Loucy (cell line): ENCODE measurements around the gene ASTN2.

Experiments used
- H2AFZ ChIP-seq: fragments of 200-600 bp; sonication (generic); 2 replicates; pipeline ENCODE4 v1.6.0; 2016; ENCODE audit warnings: antibody characterized with exemption, mild to moderate bottlenecking, low read length, moderate library complexity
- H3F3A ChIP-seq: fragments of 200-600 bp; 2 replicates; pipeline ENCODE4 v1.6.0; 2016; ENCODE audit warnings: antibody characterized with exemption, low read depth, mild to moderate bottlenecking
- H3K27me3 ChIP-seq: fragments of 200-600 bp; sonication (generic); 2 replicates; pipeline ENCODE4 v1.6.1; 2014; ENCODE audit warnings: low read length, mild to moderate bottlenecking; ENCODE audit not compliant: insufficient read depth, poor library complexity, severe bottlenecking
- H3K36me3 ChIP-seq: fragments of 200-600 bp; sonication (generic); 2 replicates; pipeline ENCODE4 v1.6.1; 2016; ENCODE audit warnings: low read length; ENCODE audit not compliant: insufficient read depth
- H3K4me1 ChIP-seq: fragments of 200-600 bp; sonication (generic); 2 replicates; pipeline ENCODE4 v1.5.1; 2014; ENCODE audit warnings: low read length, mild to moderate bottlenecking; ENCODE audit not compliant: insufficient read depth, poor library complexity, severe bottlenecking
- H3K4me2 ChIP-seq: fragments of 200-600 bp; sonication (generic); 2 replicates; pipeline ENCODE4 v1.6.0; 2014; ENCODE audit warnings: antibody characterized with exemption, low read length, low read depth, mild to moderate bottlenecking; ENCODE audit not compliant: poor library complexity, severe bottlenecking
- H3K4me3 ChIP-seq: fragments of 200-600 bp; sonication (generic); 2 replicates; pipeline ENCODE4 v1.5.1; 2014; ENCODE audit warnings: low read length, mild to moderate bottlenecking, mixed read lengths; ENCODE audit not compliant: poor library complexity, severe bottlenecking
- H3K79me2 ChIP-seq: fragments of 200-600 bp; sonication (generic); 2 replicates; pipeline ENCODE4 v1.6.1; 2014; ENCODE audit warnings: low read length; ENCODE audit not compliant: insufficient read depth
- H3K9ac ChIP-seq: fragments of 200-600 bp; sonication (generic); 2 replicates; pipeline ENCODE4 v1.6.0; 2014; ENCODE audit warnings: mild to moderate bottlenecking, low read depth, low read length, moderate library complexity; ENCODE audit not compliant: poor library complexity, severe bottlenecking
- H3K9me2 ChIP-seq: fragments of 200-600 bp; sonication (generic); replicated peaks from 2 replicates; pipeline ENCODE4 v1.6.1; 2016; ENCODE audit warnings: low read depth, low read length, mixed read lengths
- H3K9me3 ChIP-seq: fragments of 200-600 bp; sonication (generic); 2 replicates; pipeline ENCODE4 v1.6.1; 2014; ENCODE audit warnings: mild to moderate bottlenecking, antibody characterized with exemption, low read length, low read depth; ENCODE audit not compliant: insufficient read depth
- H4K20me1 ChIP-seq: fragments of 200-600 bp; sonication (generic); 2 replicates; pipeline ENCODE4 v1.6.0; 2014; ENCODE audit warnings: antibody characterized with exemption, low read length, mild to moderate bottlenecking; ENCODE audit not compliant: insufficient read depth, poor library complexity, severe bottlenecking
- EZH2phosphoT487 ChIP-seq: fragments of 200-600 bp; IDR thresholded peaks from 2 replicates; pipeline ENCODE4 v1.6.1; 2018; ENCODE audit warnings: antibody characterized with exemption, mild to moderate bottlenecking, moderate library complexity, borderline replicate concordance
- TF ChIP-seq, protein P1 (sequence below): fragments of 200-600 bp; sonication (generic); conservative IDR thresholded peaks from 2 replicates; pipeline ENCODE4 v1.5.1; 2014; ENCODE audit warnings: mild to moderate bottlenecking, antibody characterized with exemption, low read length

ASTN2 gene

DNA sequence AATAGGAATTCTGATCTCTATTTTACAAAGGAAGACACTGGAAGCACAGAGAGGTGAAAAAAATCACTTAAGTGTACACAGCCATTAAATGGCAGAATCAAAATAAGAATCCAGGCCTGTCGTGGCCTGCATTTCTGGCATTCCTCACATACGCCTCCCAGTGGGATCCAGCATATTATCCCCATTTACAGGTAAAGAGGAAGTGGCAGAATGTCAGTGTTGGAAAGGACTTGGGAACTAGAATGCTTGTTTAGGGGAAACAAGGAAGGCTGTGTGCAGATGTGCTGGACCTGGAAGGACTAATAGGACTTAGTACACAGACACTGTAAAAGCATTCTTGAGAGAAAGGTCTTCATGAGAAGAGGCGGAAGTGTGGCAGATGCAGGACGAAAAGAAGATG, 486.0 kb downstream of the ASTN2 start:
- TF ChIP-seq EZH2phosphoT487: no peak
- Histone ChIP-seq H3K4me3 (no peak overlapping the region), H3K4me2 (no peak overlapping the region), H4K20me1 (no peaks in the 10 kb centered on the region), H3K36me3 (no peaks in the 10 kb centered on the region), H3K79me2 (no peaks in the 10 kb centered on the region), H3K4me1 (no peaks in the 10 kb centered on the region), H3K27me3 (no peaks in the 10 kb centered on the region), H3K9ac (no peak overlapping the region), H3K9me2 (no peaks in the 10 kb centered on the region), H3K9me3 (no peaks in the 10 kb centered on the region), H3F3A (no peaks in the 10 kb centered on the region), H2AFZ (no peak overlapping the region)

DNA sequence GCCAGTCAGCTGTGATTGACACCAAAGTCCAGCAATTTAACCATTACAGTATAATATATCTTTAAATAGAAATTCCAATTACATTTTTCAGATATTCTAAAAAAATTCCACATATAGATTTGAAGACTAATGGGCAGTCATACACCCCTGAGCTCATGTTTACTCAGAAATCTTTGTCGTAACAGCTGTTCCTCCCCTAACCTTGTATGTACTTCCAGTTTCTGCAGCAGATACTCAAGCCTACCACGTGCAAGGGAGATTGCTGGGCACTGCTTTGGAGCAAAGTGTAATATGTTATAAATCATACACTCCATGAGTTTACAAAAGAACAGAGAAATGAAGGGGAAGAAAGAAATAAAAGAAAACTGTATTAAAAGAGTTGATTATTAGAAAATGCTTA, 486.6 kb downstream of the ASTN2 start:
- no peaks in the 10 kb centered on the region for H3K4me1 ChIP-seq
- no peaks in the 10 kb centered on the region for H3K9me3 ChIP-seq
- H3K27me3 ChIP-seq: no peaks in the 10 kb centered on the region
- no peaks in the 10 kb centered on the region for H4K20me1 ChIP-seq
- TF ChIP-seq EZH2phosphoT487: no peak
- TF ChIP-seq, protein P1, sequence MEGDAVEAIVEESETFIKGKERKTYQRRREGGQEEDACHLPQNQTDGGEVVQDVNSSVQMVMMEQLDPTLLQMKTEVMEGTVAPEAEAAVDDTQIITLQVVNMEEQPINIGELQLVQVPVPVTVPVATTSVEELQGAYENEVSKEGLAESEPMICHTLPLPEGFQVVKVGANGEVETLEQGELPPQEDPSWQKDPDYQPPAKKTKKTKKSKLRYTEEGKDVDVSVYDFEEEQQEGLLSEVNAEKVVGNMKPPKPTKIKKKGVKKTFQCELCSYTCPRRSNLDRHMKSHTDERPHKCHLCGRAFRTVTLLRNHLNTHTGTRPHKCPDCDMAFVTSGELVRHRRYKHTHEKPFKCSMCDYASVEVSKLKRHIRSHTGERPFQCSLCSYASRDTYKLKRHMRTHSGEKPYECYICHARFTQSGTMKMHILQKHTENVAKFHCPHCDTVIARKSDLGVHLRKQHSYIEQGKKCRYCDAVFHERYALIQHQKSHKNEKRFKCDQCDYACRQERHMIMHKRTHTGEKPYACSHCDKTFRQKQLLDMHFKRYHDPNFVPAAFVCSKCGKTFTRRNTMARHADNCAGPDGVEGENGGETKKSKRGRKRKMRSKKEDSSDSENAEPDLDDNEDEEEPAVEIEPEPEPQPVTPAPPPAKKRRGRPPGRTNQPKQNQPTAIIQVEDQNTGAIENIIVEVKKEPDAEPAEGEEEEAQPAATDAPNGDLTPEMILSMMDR: no peak
- H2AFZ ChIP-seq: no peak overlapping the region
- H3K9ac ChIP-seq: no peak overlapping the region
- no peak overlapping the region for H3K4me2 ChIP-seq
- no peaks in the 10 kb centered on the region for H3K36me3 ChIP-seq
- H3K9me2 ChIP-seq: no peaks in the 10 kb centered on the region
- H3K79me2 ChIP-seq: no peaks in the 10 kb centered on the region
- H3F3A ChIP-seq: no peaks in the 10 kb centered on the region
- no peak overlapping the region for H3K4me3 ChIP-seq

DNA sequence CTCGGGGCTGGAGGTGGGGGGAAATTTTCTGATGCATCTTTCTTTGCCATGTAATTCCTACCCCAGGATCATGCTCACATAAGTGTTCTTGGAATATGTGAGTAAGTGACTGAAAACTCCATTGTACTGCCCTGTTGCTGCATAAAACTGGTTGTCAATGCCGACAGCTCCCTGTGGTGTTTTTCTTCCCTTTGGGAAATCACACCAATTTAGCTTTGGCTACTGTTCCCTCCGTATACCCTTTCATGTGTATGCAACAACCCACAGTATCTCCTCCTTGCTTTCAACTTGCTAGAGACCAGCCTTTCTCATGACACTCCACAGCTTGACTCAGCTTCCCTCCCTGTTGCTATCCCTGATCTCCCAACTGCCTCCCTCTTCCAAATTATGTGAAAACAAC, 487.1 kb downstream of the ASTN2 start:
- no peaks in the 10 kb centered on the region for H3K36me3 ChIP-seq
- H3K4me3 ChIP-seq: no peak overlapping the region
- H3K4me1 ChIP-seq: no peaks in the 10 kb centered on the region
- no peak overlapping the region for H3K4me2 ChIP-seq
- no peak overlapping the region for H2AFZ ChIP-seq
- no peak for TF ChIP-seq EZH2phosphoT487
- TF ChIP-seq, protein P1: no peak
- no peak overlapping the region for H3K9ac ChIP-seq
- H3F3A ChIP-seq: no peaks in the 10 kb centered on the region
- no peaks in the 10 kb centered on the region for H3K9me3 ChIP-seq
- H3K27me3 ChIP-seq: no peaks in the 10 kb centered on the region
- H4K20me1 ChIP-seq: no peaks in the 10 kb centered on the region
- H3K9me2 ChIP-seq: no peaks in the 10 kb centered on the region
- H3K79me2 ChIP-seq: no peaks in the 10 kb centered on the region

DNA sequence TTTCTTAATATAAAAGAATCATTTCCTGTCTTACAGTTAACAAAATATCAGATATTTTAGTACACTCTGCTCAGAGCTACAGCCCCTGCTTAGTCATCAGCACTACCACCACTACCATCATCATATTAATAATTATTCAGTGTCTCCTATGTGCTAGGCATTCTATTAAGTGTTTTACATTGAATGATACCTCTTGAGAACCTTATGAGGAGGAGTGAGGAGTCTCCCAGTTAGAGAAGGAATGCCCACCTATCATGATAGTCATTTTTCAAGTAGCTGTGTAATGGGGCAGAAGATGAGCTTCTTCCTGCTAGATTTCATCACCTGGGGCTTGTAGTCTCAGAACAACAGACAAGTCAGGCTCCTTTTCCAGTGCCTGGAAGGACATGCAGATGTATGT, 489.7 kb downstream of the ASTN2 start:
- H3K79me2 ChIP-seq: no peaks in the 10 kb centered on the region
- H3K4me2 ChIP-seq: no peak overlapping the region
- H3K9ac ChIP-seq: no peak overlapping the region
- H3K9me2 ChIP-seq: no peaks in the 10 kb centered on the region
- H3K4me3 ChIP-seq: no peak overlapping the region
- no peaks in the 10 kb centered on the region for H3K27me3 ChIP-seq
- H2AFZ ChIP-seq: no peak overlapping the region
- H3K36me3 ChIP-seq: no peaks in the 10 kb centered on the region
- H3K4me1 ChIP-seq: no peaks in the 10 kb centered on the region
- TF ChIP-seq, protein P1: no peak
- no peak for TF ChIP-seq EZH2phosphoT487
- no peaks in the 10 kb centered on the region for H4K20me1 ChIP-seq
- H3F3A ChIP-seq: no peaks in the 10 kb centered on the region
- no peaks in the 10 kb centered on the region for H3K9me3 ChIP-seq
